Trophoblast cell (in vitro differentiated cells and primary cell): ENCODE results near the gene GNAL.

Source experiments
- DNase-seq, 2 donors: peaks; one replicate each; pipeline ENCODE4 v3.0.0-alpha.2; 2016
- H2AFZ ChIP-seq: 2 replicates; pipeline ENCODE4 v1.6.1; 2013; ENCODE audit warnings: low read length, moderate library complexity, mild to moderate bottlenecking; ENCODE audit not compliant: insufficient read depth, poor library complexity
- H2AK5ac ChIP-seq: 2 replicates; pipeline ENCODE4 v1.6.1; 2013; ENCODE audit warnings: mild to moderate bottlenecking, low read length
- H2BK120ac ChIP-seq: 2 replicates; pipeline ENCODE4 v1.6.1; 2013; ENCODE audit warnings: low read length, mild to moderate bottlenecking, moderate library complexity; ENCODE audit not compliant: insufficient read depth, poor library complexity
- H2BK12ac ChIP-seq: 2 replicates; pipeline ENCODE4 v1.6.1; 2013; ENCODE audit warnings: mild to moderate bottlenecking, low read length, moderate library complexity
- H2BK5ac ChIP-seq: 2 replicates; pipeline ENCODE4 v1.6.1; 2013; ENCODE audit warnings: low read length, low read depth, moderate library complexity, mild to moderate bottlenecking; ENCODE audit not compliant: poor library complexity
- H3K14ac ChIP-seq: 2 replicates; pipeline ENCODE4 v1.6.1; 2013; ENCODE audit warnings: mild to moderate bottlenecking, low read length
- H3K18ac ChIP-seq: 2 replicates; pipeline ENCODE4 v1.6.1; 2013; ENCODE audit warnings: mild to moderate bottlenecking, low read length
- H3K23ac ChIP-seq: 2 replicates; pipeline ENCODE4 v1.6.1; 2013; ENCODE audit warnings: low read length
- H3K27ac ChIP-seq: 2 replicates; pipeline ENCODE4 v1.5.1; 2013; ENCODE audit warnings: low read depth, mild to moderate bottlenecking, inconsistent platforms, low read length, moderate library complexity
- H3K27me3 ChIP-seq: 2 replicates; pipeline ENCODE4 v1.6.1; 2013; ENCODE audit warnings: inconsistent platforms, mild to moderate bottlenecking, low read length, moderate library complexity; ENCODE audit not compliant: insufficient read depth
- H3K36me3 ChIP-seq, 2 experiments: 1 replicate in 1 of 2; 2 replicates in 1 of 2; pipeline ENCODE4 v1.6.1; 2013; ENCODE audit warnings: low read length in 2 of 2, mild to moderate bottlenecking in 2 of 2, moderate library complexity in 1 of 2; ENCODE audit not compliant: insufficient read depth in 2 of 2, control insufficient read depth in 1 of 2
- H3K4ac ChIP-seq: 2 replicates; pipeline ENCODE4 v1.6.1; 2013; ENCODE audit warnings: low read depth, mild to moderate bottlenecking, low read length, moderate library complexity
- H3K4me1 ChIP-seq, 2 experiments: 1 replicate in 1 of 2; 2 replicates in 1 of 2; pipeline ENCODE4 v1.6.1; 2013; ENCODE audit warnings: low read length in 2 of 2, mild to moderate bottlenecking in 2 of 2, moderate library complexity in 1 of 2; ENCODE audit not compliant: insufficient read depth in 2 of 2, control insufficient read depth in 1 of 2
- H3K4me2 ChIP-seq: 2 replicates; pipeline ENCODE4 v1.6.1; 2013; ENCODE audit warnings: inconsistent platforms, mild to moderate bottlenecking, low read length, moderate library complexity
- H3K4me3 ChIP-seq: 2 replicates; pipeline ENCODE4 v1.5.1; 2013; ENCODE audit warnings: mild to moderate bottlenecking, low read depth, low read length, inconsistent platforms
- H3K79me1 ChIP-seq: one replicate; pipeline ENCODE4 v1.6.1; 2013; ENCODE audit warnings: low read length
- H3K79me2 ChIP-seq: 2 replicates; pipeline ENCODE4 v1.6.1; 2013; ENCODE audit warnings: low read length, mild to moderate bottlenecking; ENCODE audit not compliant: control insufficient read depth, insufficient read depth, poor library complexity
- H3K9ac ChIP-seq: 2 replicates; pipeline ENCODE4 v1.6.1; 2013; ENCODE audit warnings: mild to moderate bottlenecking, low read length
- H3K9me3 ChIP-seq: 2 replicates; pipeline ENCODE4 v1.6.1; 2013; ENCODE audit warnings: low read depth, mild to moderate bottlenecking, control low read depth, inconsistent platforms, low read length; ENCODE audit not compliant: insufficient read depth
- H4K12ac ChIP-seq: 2 replicates; pipeline ENCODE4 v1.6.1; 2013; ENCODE audit warnings: low read depth, mild to moderate bottlenecking, low read length, moderate library complexity
- H4K8ac ChIP-seq: 2 replicates; pipeline ENCODE4 v1.6.1; 2013; ENCODE audit warnings: low read depth, mild to moderate bottlenecking, low read length, moderate library complexity
- H4K91ac ChIP-seq: one replicate; pipeline ENCODE4 v1.6.1; 2013; ENCODE audit warnings: low read depth, mild to moderate bottlenecking, low read length, moderate library complexity
- WGBS: extraction: QIAGEN DNeasy Blood & Tissue Kit; methylation state at CpG from one replicate; pipeline ENCODE4 v1.1.7; 2013; ENCODE audit warnings: missing lambda C conversion rate; ENCODE audit not compliant: insufficient read length, insufficient coverage; ENCODE audit errors: extremely low coverage; 5-methylcytosine and 5-hydroxymethylcytosine counted together

Gene GNAL

GRCh38 chr18:11792632-11793031, 103.6 kb downstream of the GNAL start:
- H2BK12ac ChIP-seq = no peak overlapping the region
- no peak overlapping the region for H3K4me3 ChIP-seq
- no peaks in the 10 kb centered on the region for H3K79me1 ChIP-seq
- H3K9ac ChIP-seq = no peak overlapping the region
- no peak overlapping the region for H3K4me2 ChIP-seq
- no peak overlapping the region for H3K4ac ChIP-seq
- no peaks in the 10 kb centered on the region for H3K27me3 ChIP-seq
- H4K8ac ChIP-seq = no peak overlapping the region
- no peak overlapping the region for H2BK5ac ChIP-seq
- no peaks in the 10 kb centered on the region for H3K36me3 ChIP-seq
- H3K27ac ChIP-seq = no peak overlapping the region
- DNase-seq = no peak
- H4K12ac ChIP-seq = no peak overlapping the region
- H3K4me1 ChIP-seq = no peaks in the 10 kb centered on the region
- no peak overlapping the region for H3K18ac ChIP-seq
- no peak overlapping the region for H2AK5ac ChIP-seq
- H4K91ac ChIP-seq = no peak overlapping the region
- no peaks in the 10 kb centered on the region for H3K79me2 ChIP-seq
- H3K9me3 ChIP-seq = no peaks in the 10 kb centered on the region
- H3K23ac ChIP-seq = no peak overlapping the region
- no peak overlapping the region for H3K14ac ChIP-seq
- H2AFZ ChIP-seq = no peak overlapping the region
- no peak overlapping the region for H2BK120ac ChIP-seq

GRCh38 chr18:11794195-11794594, 105.1 kb downstream of the GNAL start:
- H3K79me2 ChIP-seq = no peaks in the 10 kb centered on the region
- no peaks in the 10 kb centered on the region for H3K4me1 ChIP-seq
- no peak overlapping the region for H2BK5ac ChIP-seq
- no peak overlapping the region for H3K14ac ChIP-seq
- no peak overlapping the region for H3K4me2 ChIP-seq
- H3K9ac ChIP-seq = no peak overlapping the region
- H4K8ac ChIP-seq = no peak overlapping the region
- no peak overlapping the region for H3K23ac ChIP-seq
- H3K4me3 ChIP-seq = no peak overlapping the region
- no peak overlapping the region for H3K4ac ChIP-seq
- H2BK120ac ChIP-seq = no peak overlapping the region
- no peak overlapping the region for H4K91ac ChIP-seq
- H3K27ac ChIP-seq = no peak overlapping the region
- H2AFZ ChIP-seq = no peak overlapping the region
- H3K9me3 ChIP-seq = no peaks in the 10 kb centered on the region
- H4K12ac ChIP-seq = no peak overlapping the region
- no peaks in the 10 kb centered on the region for H3K27me3 ChIP-seq
- no peak overlapping the region for H3K18ac ChIP-seq
- WGBS = no CpG with 5 or more reads among the region's 3 CpGs
- no peak overlapping the region for H2BK12ac ChIP-seq
- H3K36me3 ChIP-seq = no peaks in the 10 kb centered on the region
- H2AK5ac ChIP-seq = no peak overlapping the region
- no peak for DNase-seq
- H3K79me1 ChIP-seq = no peaks in the 10 kb centered on the region

GRCh38 chr18:11795916-11796315, 106.9 kb downstream of the GNAL start:
- no peaks in the 10 kb centered on the region for H3K36me3 ChIP-seq
- DNase-seq = no peak
- H3K18ac ChIP-seq = no peak overlapping the region
- H3K9me3 ChIP-seq = no peaks in the 10 kb centered on the region
- no peak overlapping the region for H3K27ac ChIP-seq
- H3K79me1 ChIP-seq = no peaks in the 10 kb centered on the region
- no peak overlapping the region for H2BK5ac ChIP-seq
- no peak overlapping the region for H4K12ac ChIP-seq
- no peak overlapping the region for H2BK12ac ChIP-seq
- no peak overlapping the region for H3K23ac ChIP-seq
- no peak overlapping the region for H3K4me3 ChIP-seq
- no peak overlapping the region for H3K9ac ChIP-seq
- no peaks in the 10 kb centered on the region for H3K4me1 ChIP-seq
- no peak overlapping the region for H2BK120ac ChIP-seq
- no CpG with 5 or more reads among the region's 6 CpGs for WGBS
- no peak overlapping the region for H2AFZ ChIP-seq
- no peaks in the 10 kb centered on the region for H3K27me3 ChIP-seq
- H3K14ac ChIP-seq = no peak overlapping the region
- H3K79me2 ChIP-seq = no peaks in the 10 kb centered on the region
- H3K4ac ChIP-seq = no peak overlapping the region
- no peak overlapping the region for H2AK5ac ChIP-seq
- H3K4me2 ChIP-seq = no peak overlapping the region
- H4K91ac ChIP-seq = no peak overlapping the region
- H4K8ac ChIP-seq = no peak overlapping the region

- Histone ChIP-seq H3K27ac (no peak overlapping the region), H4K91ac (no peak overlapping the region), H3K4me2 (no peak overlapping the region), H4K8ac (no peak overlapping the region), H2BK12ac (no peak overlapping the region), H4K12ac (no peak overlapping the region), H3K23ac (no peak overlapping the region), H3K79me2 (no peaks in the 10 kb centered on the region), H3K9ac (no peak overlapping the region), H3K14ac (no peak overlapping the region), H3K79me1 (no peaks in the 10 kb centered on the region), H3K4ac (no peak overlapping the region), H2AK5ac (no peak overlapping the region), H3K36me3 (no peaks in the 10 kb centered on the region), H3K4me3 (no peak overlapping the region), H2BK5ac (no peak overlapping the region), H3K4me1 (no peaks in the 10 kb centered on the region), H2BK120ac (no peak overlapping the region), H2AFZ (no peak overlapping the region), H3K9me3 (no peaks in the 10 kb centered on the region), H3K27me3 (no peaks in the 10 kb centered on the region), H3K18ac (no peak overlapping the region)
- WGBS = no CpG with 5 or more reads among the region's 1 CpG
- peak in 1 of 2 donors; percentile 35 for DNase-seq
Measured at GRCh38 chr18:11798271-11798670, 109.2 kb downstream of the GNAL start.
